Fibroblast of the conjunctiva (primary cell): ENCODE measurements around the gene CDKAL1.
A peak's percentile ranks its signal among the peaks of the same experiment; 100 is the strongest.
"Not testable (repeated sequence)": the region's sequence is repeated elsewhere in the genome, so short reads cannot be mapped to it uniquely, and the experiment has no call there.

Experiments
- DNase-seq: peaks from one replicate; pipeline ENCODE4 v3.0.0-alpha.2; 2010; ENCODE audit warnings: low read depth

CDKAL1 gene

DNA sequence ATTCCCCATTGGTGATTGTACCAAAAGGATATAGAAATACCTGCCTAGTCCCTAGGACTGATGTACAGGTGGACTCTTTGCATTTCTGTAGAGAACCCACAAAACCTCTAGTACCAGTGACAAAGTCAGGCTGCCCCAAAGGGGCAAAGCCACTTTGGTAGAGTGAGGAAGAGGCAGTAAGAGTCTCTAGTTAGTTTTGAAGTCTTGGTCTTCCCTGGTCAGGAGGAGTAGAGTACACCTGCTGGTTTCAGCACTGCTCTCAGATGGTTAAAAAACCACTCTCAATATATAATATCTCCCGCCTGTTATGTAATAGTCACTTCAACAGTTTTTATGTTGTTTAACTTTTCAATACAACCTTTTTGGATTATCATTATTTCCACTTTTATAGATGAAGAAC lies 344.9 kb downstream of the CDKAL1 start:
- DNase-seq: no peak

DNA sequence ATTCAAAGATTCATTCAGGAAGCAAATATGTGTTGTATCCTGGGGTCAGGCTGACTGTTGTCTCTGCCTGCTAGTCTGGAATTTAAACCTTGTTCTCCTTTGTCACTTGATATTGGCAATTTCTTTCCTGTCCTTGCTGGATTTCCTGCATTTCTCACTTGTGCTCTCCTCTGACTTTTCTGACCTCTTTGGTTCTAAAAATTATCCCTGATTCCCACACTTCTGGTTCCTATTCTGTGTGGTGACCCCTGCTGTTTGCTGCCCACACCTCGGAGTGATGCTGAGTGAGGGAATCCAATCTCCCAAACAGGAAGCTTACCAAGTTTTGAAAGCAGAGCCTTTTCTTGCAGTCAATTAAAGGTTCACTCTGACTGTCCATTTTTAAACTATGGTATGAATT lies 345.3 kb downstream of the CDKAL1 start:
- DNase-seq: no peak

DNA sequence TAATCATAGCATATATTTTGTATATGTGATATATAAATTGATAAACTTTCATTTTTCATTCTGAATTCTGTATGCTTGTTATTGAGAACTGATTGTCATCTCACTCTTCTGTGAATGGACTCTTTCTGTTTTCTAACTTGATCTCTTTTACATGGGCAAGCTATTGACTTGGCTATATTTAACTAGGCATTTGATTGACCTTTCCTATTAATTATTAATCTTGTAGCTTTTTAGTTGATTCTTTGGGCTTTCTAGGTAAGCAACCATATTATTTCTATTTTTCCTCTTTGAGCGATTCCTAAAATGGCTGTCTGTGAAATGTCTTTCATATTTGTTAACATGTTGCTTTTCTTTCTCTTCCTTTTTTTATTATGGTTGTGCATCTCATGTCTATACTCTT lies 347.1 kb downstream of the CDKAL1 start:
- DNase-seq: no peak

DNA sequence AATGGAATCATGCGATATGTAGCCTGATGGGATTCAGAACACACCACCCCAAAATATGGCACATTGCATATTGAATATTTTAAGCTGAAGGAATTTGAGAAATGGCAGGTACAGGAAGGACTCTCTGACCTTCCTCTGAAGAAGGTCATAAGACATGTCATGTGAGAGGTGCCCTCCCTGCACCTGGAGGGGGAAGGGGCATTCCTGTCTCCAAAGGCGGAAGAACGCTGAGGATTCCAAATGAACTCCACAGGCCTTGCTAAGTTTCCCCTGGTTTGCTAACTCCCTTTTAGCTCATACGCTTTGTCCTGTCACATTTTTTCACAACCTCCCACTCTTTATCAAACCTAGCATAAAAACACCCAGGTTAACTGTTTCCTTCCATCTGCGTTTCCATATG lies 347.8 kb downstream of the CDKAL1 start:
- DNase-seq: no peak

DNA sequence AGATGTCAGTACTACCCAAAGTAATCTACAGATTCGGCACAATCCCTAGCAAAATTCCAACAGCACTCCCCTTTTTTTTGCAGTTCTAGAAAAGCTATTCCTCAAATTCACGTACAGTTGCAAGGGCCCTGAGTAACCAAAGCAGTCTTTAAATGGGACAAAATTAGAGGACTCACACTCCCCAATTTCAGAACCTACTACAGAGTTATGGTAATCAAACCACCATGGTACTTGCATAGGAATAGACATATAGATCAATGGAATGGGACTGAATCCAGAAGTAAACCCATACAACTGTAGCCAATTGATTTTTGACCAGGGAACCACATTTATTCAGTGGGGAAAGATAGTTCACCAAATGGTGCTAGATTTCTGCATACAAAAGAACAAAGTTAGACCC lies 350.8 kb downstream of the CDKAL1 start:
- no peak for DNase-seq

DNA sequence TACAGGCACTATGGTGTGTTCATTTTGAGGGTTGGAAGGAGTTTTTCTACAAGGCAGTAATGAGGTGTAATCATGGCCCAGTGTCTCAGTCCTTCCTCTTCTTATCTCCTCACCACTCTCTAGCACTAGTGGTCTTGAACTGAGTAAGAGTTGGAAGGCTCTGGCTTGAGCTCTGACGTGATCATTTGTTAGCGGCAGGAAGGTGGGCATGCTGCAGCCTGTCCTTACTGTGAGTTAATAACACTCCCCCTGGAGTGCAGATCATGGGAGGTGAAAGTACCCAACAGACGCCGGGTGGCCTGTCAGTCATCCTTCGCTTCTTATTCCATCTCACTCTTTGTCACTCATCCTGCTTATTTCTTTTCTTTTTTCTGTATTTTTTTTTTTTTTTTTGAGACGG lies 356.9 kb downstream of the CDKAL1 start:
- no peak for DNase-seq

DNA sequence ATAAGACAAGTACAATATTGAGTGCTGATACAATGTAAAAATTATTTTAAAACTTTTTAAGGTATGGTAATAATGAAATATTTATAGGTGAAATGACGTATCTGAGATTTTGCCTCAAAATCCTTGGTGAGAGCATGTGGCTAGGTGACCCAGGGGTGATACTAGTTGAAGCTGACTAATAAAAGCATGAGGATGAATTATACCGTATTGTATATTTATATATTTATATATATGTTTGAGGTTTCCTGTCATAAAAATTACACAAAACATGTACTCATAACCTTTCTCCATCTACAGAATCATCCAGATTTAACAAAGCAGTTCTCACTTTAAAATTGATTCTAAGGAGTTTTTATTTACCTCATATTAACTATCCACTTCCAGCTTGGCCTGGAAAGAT lies 358.1 kb downstream of the CDKAL1 start:
- no peak for DNase-seq

DNA sequence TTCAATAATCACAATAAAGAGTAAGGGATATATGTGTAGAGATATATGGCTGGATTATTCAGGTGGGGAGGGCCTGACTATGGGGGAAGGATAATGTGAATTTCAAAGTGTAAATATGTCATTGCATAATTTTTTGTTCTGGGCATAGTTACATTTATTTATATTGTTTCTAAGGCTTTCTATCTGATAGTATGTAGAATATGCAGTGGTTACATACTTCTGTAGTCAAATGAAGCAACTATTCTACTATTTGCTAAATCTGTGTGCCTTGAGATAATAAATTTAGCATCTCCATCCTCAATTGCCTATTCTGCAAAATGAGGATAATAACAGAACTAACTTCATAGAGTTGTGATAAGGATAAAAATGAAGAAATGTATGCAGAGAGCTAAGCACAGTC lies 359.2 kb downstream of the CDKAL1 start:
- DNase-seq: no peak

DNA sequence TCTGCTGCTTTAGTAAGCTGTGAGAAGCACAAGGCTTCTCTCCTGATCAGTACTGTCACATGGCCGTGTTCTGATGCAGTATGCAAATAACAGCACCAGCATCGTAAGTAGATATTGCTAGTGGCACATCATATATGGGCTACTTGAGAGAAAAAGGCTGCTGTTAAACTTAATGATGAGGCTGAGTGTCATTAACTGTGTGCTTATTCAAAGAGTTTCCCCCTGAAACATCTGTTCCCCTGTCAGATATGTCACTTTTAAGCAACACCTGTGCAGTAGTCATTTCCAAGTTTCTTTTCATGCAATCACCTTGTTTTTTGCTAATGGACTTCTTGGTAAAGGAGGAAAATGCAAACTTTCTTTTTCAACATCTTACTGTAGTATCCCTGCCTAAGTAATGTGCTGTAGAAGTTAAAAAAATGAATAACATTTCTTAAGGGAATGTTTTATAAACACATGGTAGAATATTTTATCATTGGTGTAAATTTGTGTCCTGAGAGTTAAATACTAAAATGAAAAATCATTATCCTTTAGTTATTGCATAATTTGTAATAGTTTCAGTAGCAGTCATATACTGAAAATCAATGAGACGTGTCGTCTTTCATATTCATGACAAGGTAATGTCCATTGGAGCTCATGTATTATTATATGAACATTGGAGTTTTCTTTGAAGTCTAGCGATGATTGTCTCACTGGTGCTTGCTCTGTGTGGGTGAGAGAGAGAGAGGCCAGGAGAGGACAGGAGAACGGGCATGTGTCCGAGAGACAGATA lies 366.3 kb downstream of the CDKAL1 start:
- DNase-seq: no peak

DNA sequence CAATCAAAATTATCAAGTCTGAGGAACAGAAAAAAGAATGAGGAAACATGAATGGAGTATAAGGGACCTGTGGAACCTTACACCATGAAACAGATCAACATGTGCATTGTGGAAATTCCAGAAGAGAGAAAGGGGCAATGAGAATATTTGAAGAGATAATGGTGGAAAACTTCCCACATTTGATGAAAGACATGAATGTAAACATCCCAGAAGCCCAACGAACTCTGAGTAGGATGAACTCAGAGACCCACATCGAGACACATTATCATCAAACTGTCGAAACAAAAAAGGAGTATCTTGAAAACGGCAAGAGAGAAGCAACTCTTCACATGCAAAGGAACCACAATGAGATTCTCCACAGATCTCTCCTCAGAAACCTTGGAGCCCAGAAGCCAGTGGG lies 371.1 kb downstream of the CDKAL1 start:
- no peak for DNase-seq

DNA sequence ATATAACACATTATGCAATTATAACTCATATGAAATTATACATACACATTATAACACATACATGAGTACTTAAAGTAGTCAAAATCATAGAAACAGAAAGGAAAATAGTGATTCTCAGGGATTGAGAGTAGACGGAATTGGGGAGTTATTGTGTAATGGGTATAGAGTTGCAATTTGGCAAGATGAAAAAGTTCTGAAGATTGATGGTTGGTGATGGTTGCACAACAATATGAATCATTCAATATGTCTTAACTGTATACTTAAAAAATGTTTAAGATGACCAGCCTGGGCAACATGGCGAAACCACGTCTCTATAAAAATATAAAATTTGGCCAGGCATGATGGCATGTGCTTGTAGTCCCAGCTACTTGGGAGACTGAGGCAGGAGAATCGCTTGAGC lies 372.7 kb downstream of the CDKAL1 start:
- DNase-seq: peak; percentile 90

DNA sequence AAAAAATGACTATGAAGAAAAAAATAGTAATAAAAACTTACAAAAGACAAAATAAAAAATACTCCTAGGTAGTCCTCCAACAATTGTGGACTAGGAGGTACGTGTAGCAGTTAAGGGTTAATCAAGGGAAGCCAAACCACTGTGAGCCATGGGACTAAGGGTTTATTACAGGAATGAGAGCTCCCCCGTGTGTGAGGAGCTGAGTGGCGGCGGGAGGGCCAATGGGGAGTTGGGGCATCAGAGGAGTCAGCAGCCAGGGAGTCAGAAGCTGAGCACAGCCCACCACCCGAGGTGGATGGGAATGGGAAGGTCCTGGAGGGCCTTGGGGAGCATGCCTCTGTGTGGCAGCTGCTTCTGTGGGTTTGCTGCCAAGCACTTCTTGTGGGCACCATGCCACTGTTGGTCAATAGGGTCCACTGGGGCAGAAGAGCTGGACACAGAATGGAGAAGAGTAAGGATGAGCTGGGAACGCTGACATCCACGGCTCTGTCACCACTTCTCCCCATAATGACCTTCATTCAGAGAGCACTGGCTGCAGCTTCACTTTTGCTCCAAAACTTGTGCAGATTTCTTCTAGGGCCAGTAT lies 373.3 kb downstream of the CDKAL1 start:
- no peak for DNase-seq

DNA sequence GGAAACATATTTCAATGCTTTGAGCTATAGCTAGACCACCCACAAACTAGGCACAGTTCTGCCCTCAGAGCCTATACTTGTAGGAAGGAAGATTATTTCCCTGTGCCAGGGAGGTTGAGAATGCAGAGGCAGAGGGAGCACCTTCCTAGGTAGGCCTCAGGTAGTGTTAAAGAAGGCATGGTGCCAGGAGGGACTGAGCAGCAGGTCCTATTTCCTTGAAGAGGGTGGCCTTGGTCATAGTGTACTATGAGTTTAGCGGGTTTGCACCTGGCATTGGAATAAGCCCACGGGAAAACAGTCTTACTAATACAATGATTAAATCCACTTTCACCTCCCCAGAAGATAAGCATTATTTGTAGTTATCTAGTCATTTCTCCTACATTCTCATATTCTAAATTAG lies 375.4 kb downstream of the CDKAL1 start:
- no peak for DNase-seq

DNA sequence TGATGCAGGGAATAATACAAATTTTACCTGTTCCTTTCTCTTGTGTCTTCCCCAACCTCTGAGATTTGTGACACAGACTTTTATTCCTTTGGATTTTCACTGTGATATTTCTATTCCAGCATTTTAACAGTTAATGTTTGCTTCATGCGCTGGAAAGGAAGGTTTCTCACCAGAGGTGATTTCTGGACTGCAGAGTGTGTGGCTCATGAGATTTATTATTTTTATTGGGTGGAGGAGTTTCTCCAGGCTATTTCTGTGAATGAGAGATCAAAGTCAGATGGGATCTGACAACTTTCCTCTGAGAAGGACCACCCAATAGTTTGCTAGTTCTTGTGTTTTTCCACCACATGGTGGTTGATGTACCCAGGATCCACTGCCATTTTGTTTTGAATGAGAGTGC lies 377.5 kb downstream of the CDKAL1 start:
- DNase-seq: no peak

DNA sequence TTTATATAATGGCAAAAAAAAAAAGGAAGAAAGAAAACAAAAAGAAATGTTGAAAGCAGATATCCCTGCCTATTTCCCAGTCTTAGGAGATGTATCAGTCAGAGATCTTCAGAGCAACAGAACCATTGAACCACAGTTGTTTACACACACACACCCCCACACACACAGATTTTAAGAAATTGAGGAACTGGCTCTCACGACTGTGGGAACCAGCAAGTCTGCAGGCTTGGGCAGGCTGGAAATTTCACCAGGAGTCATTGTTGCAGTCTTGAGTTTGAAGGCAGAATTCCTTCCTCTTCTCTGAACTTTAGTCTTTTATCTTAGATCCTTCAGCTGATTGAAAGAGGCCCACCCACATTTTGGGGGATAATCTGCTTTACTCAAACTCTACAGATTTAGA lies 380.9 kb downstream of the CDKAL1 start:
- no peak for DNase-seq

DNA sequence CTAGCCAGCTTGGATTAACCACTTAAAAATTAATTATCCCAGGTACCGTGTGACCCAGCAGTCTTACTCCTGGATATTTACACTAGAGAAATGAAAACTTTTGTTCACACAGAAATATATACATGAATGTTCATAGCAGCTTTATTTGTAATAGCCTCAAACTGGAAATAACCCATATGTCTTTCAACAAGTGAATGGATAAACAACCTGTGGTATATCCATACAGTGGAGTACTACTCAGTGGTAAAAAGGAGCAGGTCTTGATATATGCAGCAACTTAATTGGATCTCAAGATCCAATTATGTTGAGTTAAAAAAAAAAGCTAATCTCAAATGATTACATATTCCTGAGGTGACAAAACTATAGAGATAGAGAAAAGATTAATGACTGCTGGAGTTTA lies 381.4 kb downstream of the CDKAL1 start:
- DNase-seq: no peak

DNA sequence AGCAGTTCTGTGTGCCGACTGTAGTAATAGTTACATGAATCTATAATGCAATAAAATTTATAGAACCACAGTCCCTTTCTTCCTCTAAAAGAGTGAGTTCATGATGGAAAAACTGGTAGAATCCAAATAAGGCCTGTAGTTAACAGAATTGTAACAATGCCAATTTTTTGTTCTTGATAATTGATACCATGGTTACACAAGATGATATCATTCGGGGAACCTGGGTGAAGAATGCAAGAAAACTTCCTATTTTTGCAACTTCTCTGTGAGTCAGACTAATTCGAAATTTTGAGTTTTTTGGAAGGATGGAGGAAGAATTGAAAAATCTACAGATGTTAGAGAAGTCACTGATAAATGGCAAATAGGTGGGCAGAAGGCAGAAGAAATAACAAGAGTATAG lies 381.8 kb downstream of the CDKAL1 start:
- peak; percentile 75 for DNase-seq

DNA sequence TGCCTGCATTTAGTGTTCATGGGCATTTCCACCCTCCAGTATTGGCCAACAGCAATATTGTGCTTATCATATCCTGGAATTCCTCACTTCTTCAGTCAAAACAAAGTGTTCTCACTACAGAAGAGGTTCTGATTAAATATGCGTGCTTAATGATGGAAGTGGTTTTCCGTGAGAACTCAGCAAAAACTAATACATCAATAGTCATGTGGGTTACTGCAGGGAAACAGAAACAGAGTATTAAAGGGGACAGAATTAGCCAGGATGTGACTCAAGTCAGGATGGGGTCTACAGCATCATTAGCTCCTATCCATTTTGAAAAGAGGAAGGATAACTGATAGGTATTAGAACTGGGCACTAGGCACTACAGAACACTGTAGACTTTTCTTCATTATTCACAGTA lies 384.6 kb downstream of the CDKAL1 start:
- no peak for DNase-seq

DNA sequence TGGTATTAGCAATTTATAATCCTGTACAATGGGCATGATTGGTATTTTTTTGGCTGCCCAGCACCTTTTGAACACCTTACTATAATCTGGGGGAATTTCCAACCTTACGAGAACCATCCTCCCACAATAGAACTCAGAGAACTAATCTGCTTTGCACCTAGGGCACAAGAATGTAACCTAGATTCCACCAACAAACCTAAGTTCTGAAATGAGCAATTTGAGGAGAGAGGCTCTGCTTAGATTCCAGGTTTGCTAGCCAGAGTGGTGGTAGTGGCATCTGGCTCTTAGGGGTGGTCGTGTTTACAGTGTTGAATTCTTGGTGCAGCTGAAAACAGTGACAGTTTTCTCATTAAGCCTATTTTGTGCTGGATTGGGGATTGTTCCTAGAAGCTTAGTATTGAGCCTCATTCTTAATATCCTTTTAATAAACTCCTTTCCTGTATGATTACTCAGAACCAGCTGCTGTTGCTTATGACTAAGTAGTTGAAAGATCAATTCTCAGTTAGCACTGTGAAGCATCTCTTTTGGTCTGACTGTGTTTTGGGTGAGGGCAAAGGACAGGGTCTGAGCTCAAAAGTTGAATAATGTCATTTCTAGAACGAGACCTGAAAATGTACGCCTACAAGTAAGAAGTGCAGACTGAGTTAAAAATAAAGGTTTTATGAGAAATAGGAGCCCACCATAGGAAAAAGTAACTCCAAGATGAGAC lies 385.6 kb downstream of the CDKAL1 start:
- peak; percentile 16 for DNase-seq

DNA sequence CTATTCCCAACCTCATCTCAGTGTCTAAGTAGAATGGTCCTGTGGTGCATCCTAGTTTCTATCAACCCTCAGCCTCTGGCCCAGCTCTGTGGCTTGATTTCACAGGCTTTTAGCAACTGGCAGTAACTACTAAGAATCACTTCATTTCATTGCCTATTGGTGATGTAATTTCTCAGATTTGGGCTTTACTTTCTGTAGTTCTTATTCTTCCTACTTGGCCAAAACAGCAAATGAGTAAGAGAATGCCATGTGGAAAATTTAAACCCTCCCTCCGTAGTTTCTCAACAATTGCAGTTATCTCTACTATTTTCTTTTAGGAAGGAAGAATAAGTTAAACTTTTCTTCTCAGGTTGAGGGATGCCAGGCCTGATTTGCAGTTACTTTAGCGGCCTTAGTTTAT lies 387.3 kb downstream of the CDKAL1 start:
- DNase-seq: peak; percentile 40

DNA sequence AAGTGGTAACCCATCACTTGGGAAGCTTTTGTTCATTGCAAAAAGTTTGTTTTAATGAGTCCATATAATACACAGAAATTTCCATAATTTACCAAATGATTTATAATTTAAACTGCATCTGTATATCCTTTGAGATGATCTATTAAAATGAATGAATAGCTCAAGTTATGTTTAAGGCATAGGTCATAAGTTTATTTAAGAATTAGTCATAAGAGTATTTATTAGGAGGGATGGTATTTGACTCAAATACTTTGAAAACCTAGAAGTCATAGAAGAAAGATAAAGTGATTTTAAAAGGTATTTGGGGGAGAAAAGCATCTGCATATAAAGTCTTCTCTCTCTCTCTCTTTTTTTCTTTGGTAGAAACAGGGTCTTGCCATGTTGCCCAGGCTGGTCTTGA lies 388.5 kb downstream of the CDKAL1 start:
- no peak for DNase-seq

DNA sequence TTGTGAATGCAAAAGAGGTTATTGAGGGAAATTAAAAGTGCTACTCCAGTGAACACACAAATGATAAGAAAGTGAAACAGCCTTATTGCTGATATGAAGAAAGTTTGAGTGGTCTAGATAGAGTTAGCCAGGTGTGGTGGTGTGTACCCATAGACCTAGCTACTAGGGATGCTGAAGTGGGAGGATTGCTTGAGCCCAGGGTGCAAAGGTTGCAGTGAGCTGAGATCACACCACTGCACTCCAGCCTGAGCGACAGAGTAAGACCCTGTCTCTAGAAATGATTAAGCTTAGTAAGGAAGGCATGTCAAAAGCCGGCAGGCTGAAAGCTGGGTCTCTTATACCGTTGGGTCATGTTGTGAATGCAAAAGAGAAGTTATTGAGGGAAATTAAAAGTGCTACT lies 389.8 kb downstream of the CDKAL1 start:
- not testable (repeated sequence) for DNase-seq

DNA sequence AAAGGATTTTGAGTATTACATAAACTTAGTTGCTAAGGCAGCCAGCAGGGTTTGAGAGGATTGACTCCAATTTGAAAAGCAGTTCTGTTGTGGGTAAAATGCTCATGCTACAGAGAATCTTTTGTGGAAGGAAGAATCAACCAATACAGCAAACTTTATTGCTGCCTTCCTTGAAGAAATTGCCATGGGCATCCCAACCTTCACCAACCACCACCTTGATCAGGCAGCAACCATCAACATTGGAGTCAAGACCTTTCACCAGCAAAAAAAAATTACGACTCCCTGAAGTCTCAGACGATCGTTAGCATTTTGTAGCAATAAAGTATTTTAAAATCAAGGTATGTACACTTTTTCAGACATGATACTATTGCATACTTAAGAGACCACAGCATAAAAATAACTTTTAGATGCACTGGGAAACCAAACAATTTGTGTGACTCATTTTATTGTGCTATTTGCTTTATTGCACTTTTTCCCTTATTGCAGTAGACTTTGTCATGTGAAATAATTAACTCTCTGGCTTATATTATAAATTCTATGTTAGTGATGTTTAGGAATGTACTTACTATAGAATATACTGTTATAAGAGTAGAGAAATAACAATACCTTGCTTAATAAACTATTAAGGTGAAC lies 390.8 kb downstream of the CDKAL1 start:
- DNase-seq: no peak
